HEK293 (cell line): ENCODE measurements around the gene ROBO1.

ENCODE experiments used
- CTCF ChIA-PET: fragments of 350-600 bp; formaldehyde crosslinking; extraction: SDS; loops from one replicate; lab custom pipeline; 2021; ENCODE audit warnings: antibody characterized with exemption; lab: Yijun Ruan, JAX
- POLR2A ChIA-PET: fragments of 300-600 bp; formaldehyde crosslinking; extraction: SDS; loops from one replicate; lab custom pipeline; 2020; ENCODE audit warnings: antibody characterized with exemption, inconsistent platforms; lab: Yijun Ruan, JAX
- H3K27ac ChIP-seq: fragments of 200-500 bp; sonication (Bioruptor generic); 2 replicates; pipeline ENCODE4 v1.5.1; 2014; ENCODE audit warnings: low read depth, low read length, control low read depth, inconsistent platforms; ENCODE audit errors: extremely low read depth
- H3K36me3 ChIP-seq, 2 experiments: fragments of 200-500 bp in 1 of 2; sonication (Bioruptor generic) in 1 of 2; 1 replicate in 1 of 2; 2 replicates in 1 of 2; pipeline ENCODE4 v1.5.1; 2014 to 2017; ENCODE audit warnings: inconsistent platforms in 2 of 2, low read length in 2 of 2; ENCODE audit not compliant: control insufficient read depth in 2 of 2, insufficient read depth in 1 of 2
- H3K4me1 ChIP-seq: fragments of 200-500 bp; sonication (Bioruptor generic); 2 replicates; pipeline ENCODE4 v1.5.1; 2014; ENCODE audit warnings: mild to moderate bottlenecking, low read length, inconsistent platforms; ENCODE audit not compliant: control insufficient read depth, insufficient read depth
- H3K4me3 ChIP-seq: 2 replicates; pipeline ENCODE4 v1.5.1; 2011; ENCODE audit warnings: low read depth, mild to moderate bottlenecking, control low read depth, low read length, moderate library complexity
- H3K9me3 ChIP-seq: fragments of 200-500 bp; sonication (Bioruptor generic); 2 replicates; pipeline ENCODE4 v1.5.1; 2014; ENCODE audit warnings: low read depth, low read length, inconsistent platforms; ENCODE audit not compliant: control insufficient read depth, insufficient read depth
- GLI4 ChIP-seq: fragments of 450-650 bp; formaldehyde crosslinking; IDR thresholded peaks from 2 replicates; pipeline ENCODE4 v1.5.1; 2016; ENCODE audit warnings: missing biosample characterization, missing genetic modification characterization
- HOXD13 ChIP-seq: sonication (generic); formaldehyde crosslinking; IDR thresholded peaks from 2 replicates; pipeline ENCODE4 v1.8.0; 2022; ENCODE audit warnings: missing genetic modification reagents, borderline replicate concordance
- KLF7 ChIP-seq: fragments of 450-650 bp; formaldehyde crosslinking; IDR thresholded peaks from 2 replicates; pipeline ENCODE4 v1.5.1; 2016; ENCODE audit warnings: missing biosample characterization, missing genetic modification characterization, borderline replicate concordance
- KLF9 ChIP-seq: fragments of 450-650 bp; formaldehyde crosslinking; IDR thresholded peaks from 2 replicates; pipeline ENCODE4 v1.5.1; 2016; ENCODE audit warnings: missing biosample characterization, missing genetic modification characterization, low read depth
- OVOL3 ChIP-seq: fragments of 450-650 bp; formaldehyde crosslinking; IDR thresholded peaks from 2 replicates; pipeline ENCODE4 v1.5.1; 2016; ENCODE audit warnings: missing biosample characterization, missing genetic modification characterization
- SALL2 ChIP-seq: fragments of 450-650 bp; formaldehyde crosslinking; IDR thresholded peaks from 2 replicates; pipeline ENCODE4 v1.5.0; 2017; ENCODE audit warnings: missing biosample characterization, mild to moderate bottlenecking, missing genetic modification characterization, borderline replicate concordance
- SETDB1 ChIP-seq: IDR thresholded peaks from one replicate; pipeline ENCODE4 v1.6.1; 2017; ENCODE audit warnings: mild to moderate bottlenecking, low read length, moderate library complexity, mixed read lengths; ENCODE audit not compliant: insufficient read length
- ZBTB11 ChIP-seq: fragments of 450-650 bp; formaldehyde crosslinking; conservative IDR thresholded peaks from 2 replicates; pipeline ENCODE4 v1.5.1; 2016; ENCODE audit warnings: low read depth, missing biosample characterization, missing genetic modification characterization
- ZBTB26 ChIP-seq: fragments of 450-650 bp; formaldehyde crosslinking; optimal IDR thresholded peaks from 2 replicates; pipeline ENCODE3; 2016; ENCODE audit warnings: missing biosample characterization, mild to moderate bottlenecking, missing genetic modification characterization
- ZBTB6 ChIP-seq: fragments of 450-650 bp; formaldehyde crosslinking; IDR thresholded peaks from 2 replicates; pipeline ENCODE4 v1.5.1; 2017; ENCODE audit warnings: missing biosample characterization, missing genetic modification characterization
- ZNF132 ChIP-seq: fragments of 450-650 bp; formaldehyde crosslinking; IDR thresholded peaks from 2 replicates; pipeline ENCODE4 v1.5.1; 2017; ENCODE audit warnings: missing biosample characterization, missing genetic modification characterization, borderline replicate concordance
- ZNF140 ChIP-seq: fragments of 450-650 bp; formaldehyde crosslinking; IDR thresholded peaks from 2 replicates; pipeline ENCODE4 v1.5.1; 2016; ENCODE audit warnings: missing biosample characterization, missing genetic modification characterization
- ZNF155 ChIP-seq: fragments of 450-650 bp; formaldehyde crosslinking; IDR thresholded peaks from 2 replicates; pipeline ENCODE4 v1.5.1; 2016; ENCODE audit warnings: missing biosample characterization, missing genetic modification characterization
- ZNF16 ChIP-seq: fragments of 450-650 bp; formaldehyde crosslinking; IDR thresholded peaks from 2 replicates; pipeline ENCODE4 v1.5.1; 2016; ENCODE audit warnings: low read depth, missing biosample characterization, missing genetic modification characterization
- ZNF169 ChIP-seq: fragments of 450-650 bp; formaldehyde crosslinking; IDR thresholded peaks from 2 replicates; pipeline ENCODE4 v1.5.1; 2016; ENCODE audit warnings: missing biosample characterization, missing genetic modification characterization
- ZNF184 ChIP-seq: fragments of 450-650 bp; IDR thresholded peaks from 2 replicates; pipeline ENCODE4 v1.5.1; 2018; ENCODE audit warnings: missing biosample characterization, mild to moderate bottlenecking, missing genetic modification characterization
- ZNF221 ChIP-seq: fragments of 450-650 bp; formaldehyde crosslinking; IDR thresholded peaks from 2 replicates; pipeline ENCODE4 v1.5.1; 2017; ENCODE audit warnings: missing biosample characterization, missing genetic modification characterization, borderline replicate concordance
- ZNF341 ChIP-seq: fragments of 450-650 bp; formaldehyde crosslinking; IDR thresholded peaks from 2 replicates; pipeline ENCODE4; 2016; ENCODE audit warnings: low read depth, missing biosample characterization, missing genetic modification characterization
- ZNF354C ChIP-seq: fragments of 450-650 bp; formaldehyde crosslinking; IDR thresholded peaks from 2 replicates; pipeline ENCODE4 v1.5.1; 2016; ENCODE audit warnings: missing biosample characterization, missing genetic modification characterization, low read depth, borderline replicate concordance
- ZNF544 ChIP-seq: fragments of 450-650 bp; formaldehyde crosslinking; IDR thresholded peaks from 2 replicates; pipeline ENCODE4 v1.5.0; 2017; ENCODE audit warnings: missing biosample characterization, missing genetic modification characterization
- ZNF600 ChIP-seq: fragments of 450-650 bp; formaldehyde crosslinking; IDR thresholded peaks from 2 replicates; pipeline ENCODE4 v1.5.1; 2016; ENCODE audit warnings: missing biosample characterization, missing genetic modification characterization
- ZNF626 ChIP-seq: fragments of 450-650 bp; sonication (Bioruptor Pico); formaldehyde crosslinking; IDR thresholded peaks from 2 replicates; pipeline ENCODE4 v1.5.1; 2018; ENCODE audit warnings: missing biosample characterization, missing genetic modification characterization, inconsistent platforms
- ZNF776 ChIP-seq: fragments of 450-650 bp; formaldehyde crosslinking; IDR thresholded peaks from 2 replicates; pipeline ENCODE4 v1.5.0; 2017; ENCODE audit warnings: missing biosample characterization, missing genetic modification characterization, borderline replicate concordance
- ZNF837 ChIP-seq: fragments of 450-650 bp; formaldehyde crosslinking; IDR thresholded peaks from 2 replicates; pipeline ENCODE4 v1.5.1; 2016; ENCODE audit warnings: missing biosample characterization, missing genetic modification characterization
- ZSCAN30 ChIP-seq: fragments of 450-650 bp; IDR thresholded peaks from 2 replicates; pipeline ENCODE4 v1.5.1; 2018; ENCODE audit warnings: missing biosample characterization, mild to moderate bottlenecking, missing genetic modification characterization, moderate library complexity

ROBO1 gene

GRCh38 chr3:78860567-78860966, 907.2 kb downstream of the ROBO1 start:
- Histone ChIP-seq H3K36me3 (no peaks in the 10 kb centered on the region), H3K4me1 (peaks cover 4% of the 10 kb centered on the region), H3K9me3 (no peaks in the 10 kb centered on the region), H3K27ac (no peak overlapping the region), H3K4me3 (no peak overlapping the region)
- ChIA-PET CTCF (interaction anchor here (0.7 to 1.4 kb wide), 3 partner anchors 116 to 128 kb away, joined by 3 to 5 read pairs (median 3); no protein-coding TSS in a partner anchor), POLR2A (no interaction called here)
- no peak for TF ChIP-seq HOXD13 (CRISPR knock-in tag)
- no peak for TF ChIP-seq SETDB1
- TF ChIP-seq ZBTB6 (tag by site-specific recombination), result no peak
- no peak for TF ChIP-seq ZNF600 (tag by site-specific recombination)
- no peak for TF ChIP-seq KLF9 (tag by site-specific recombination)
- no peak for TF ChIP-seq OVOL3 (tag by site-specific recombination)
- no peak for TF ChIP-seq ZNF221 (tag by site-specific recombination)
- no peak for TF ChIP-seq ZNF155 (tag by site-specific recombination)
- no peak for TF ChIP-seq ZNF776
- no peak for TF ChIP-seq ZSCAN30
- no peak for TF ChIP-seq ZNF132 (tag by site-specific recombination)
- TF ChIP-seq ZNF169 (tag by site-specific recombination), result no peak

GRCh38 chr3:78858910-78859309, 908.9 kb downstream of the ROBO1 start:
- H3K4me3 ChIP-seq, result no peak overlapping the region
- H3K4me1 ChIP-seq, result peaks cover 4% of the 10 kb centered on the region
- no peak for TF ChIP-seq ZNF354C
- no peak for TF ChIP-seq ZNF16
- no peak for TF ChIP-seq ZNF626
- TF ChIP-seq ZNF140 (tag by site-specific recombination), result no peak
- no peak for TF ChIP-seq ZBTB11
- TF ChIP-seq ZNF837 (tag by site-specific recombination), result no peak
- no peak for TF ChIP-seq ZNF341 (tag by site-specific recombination)
- no peak for TF ChIP-seq SALL2 (tag by site-specific recombination)
- no peak for TF ChIP-seq ZNF544
- no peak for TF ChIP-seq KLF7 (tag by site-specific recombination)
- TF ChIP-seq GLI4 (tag by site-specific recombination), result no peak
- TF ChIP-seq ZNF184, result no peak
- TF ChIP-seq ZBTB26, result no peak
- no peaks in the 10 kb centered on the region for H3K9me3 ChIP-seq
- no peak overlapping the region for H3K27ac ChIP-seq
- ChIA-PET POLR2A (no interaction called here), CTCF (interaction anchor here (0.8 to 1.4 kb wide), 2 partner anchors 129 to 173 kb away, joined by 3 to 4 read pairs; no protein-coding TSS in a partner anchor)
- no peaks in the 10 kb centered on the region for H3K36me3 ChIP-seq
